SW480 (cell line): ENCODE measurements around the gene UBE2D3.
"Not testable (repeated sequence)": the region's sequence is repeated elsewhere in the genome, so short reads cannot be mapped to it uniquely, and the experiment has no call there.

Experiments used
- DNase-seq: peaks from one replicate; pipeline ENCODE4 v3.0.0-alpha.2; 2016; ENCODE audit warnings: low spot score

UBE2D3 gene

GRCh38 chr4:102826890-102827673, at the start of gene UBE2D3:
TSS of gene UBE2D3 (minus strand) at chr4:102827551. CDS start at chr4:102826508, 1,043 bp downstream.
- DNase-seq = peak; percentile 86

- DNase-seq = no peak
These were observed 44.4 kb upstream of the UBE2D3 start for GRCh38 chr4:102871772-102872171.

GRCh38 chr4:102869569-102870197, 42.3 kb upstream of the UBE2D3 start:
- peak; percentile 1 for DNase-seq

GRCh38 chr4:102868781-102869568, 41.6 kb upstream of the UBE2D3 start, which contains the start of gene CISD2:
TSS of gene CISD2 (plus strand) at chr4:102868992. CDS start at chr4:102869085, 93 bp downstream.
- DNase-seq = peak; percentile 88

- DNase-seq = peak; percentile 1
These were observed 40.9 kb upstream of the UBE2D3 start for GRCh38 chr4:102868153-102868780.

GRCh38 chr4:102867278-102868152, 40.2 kb upstream of the UBE2D3 start:
- no peak for DNase-seq

GRCh38 chr4:102865327-102865726, 38.0 kb upstream of the UBE2D3 start:
- not testable (repeated sequence) for DNase-seq

GRCh38 chr4:102862747-102863146, 35.4 kb upstream of the UBE2D3 start:
- no peak for DNase-seq

- no peak for DNase-seq
These were observed 34.7 kb upstream of the UBE2D3 start for GRCh38 chr4:102862016-102862415.

- no peak for DNase-seq
These were observed 33.4 kb upstream of the UBE2D3 start for GRCh38 chr4:102860611-102861324.

GRCh38 chr4:102858828-102859464, 31.6 kb upstream of the UBE2D3 start:
- DNase-seq = no peak

- no peak for DNase-seq
These were observed 23.0 kb upstream of the UBE2D3 start for GRCh38 chr4:102850370-102850769.

- DNase-seq = no peak
These were observed 22.3 kb upstream of the UBE2D3 start for GRCh38 chr4:102849579-102850104.

GRCh38 chr4:102847687-102848086, 20.3 kb upstream of the UBE2D3 start:
- DNase-seq = no peak

- no peak for DNase-seq
These were observed 16.6 kb upstream of the UBE2D3 start for GRCh38 chr4:102843938-102844337.

- DNase-seq = peak; percentile 5
These were observed 15.9 kb upstream of the UBE2D3 start for GRCh38 chr4:102843273-102843672.

- DNase-seq = no peak
These were observed 15.0 kb upstream of the UBE2D3 start for GRCh38 chr4:102842367-102842766.

- DNase-seq = peak; percentile 4
These were observed 9.2 kb upstream of the UBE2D3 start for GRCh38 chr4:102836596-102836995.

GRCh38 chr4:102832667-102833066, 5.3 kb upstream of the UBE2D3 start:
- no peak for DNase-seq

GRCh38 chr4:102832105-102832504, 4.8 kb upstream of the UBE2D3 start:
- DNase-seq = no peak
